Pancreas (tissue), 10 donors: ENCODE results near the gene RHBDL1. TPM values are rescaled to one million over a fixed set of nuclear protein-coding genes. Genes with fewer than 3 reads are reported as not detected.

Experiments
- ATAC-seq, 4 donors: fragments of 200-7000 bp; cut with Tn5 transposase; one replicate each; pipeline versions ENCODE4 v1.8.0 to v1.9.1; 2020; ENCODE audit warnings: mild to moderate bottlenecking in 4 of 4, moderate library complexity in 4 of 4
- DNase-seq, 6 donors: peaks; one replicate each; pipeline ENCODE4 v3.0.0-alpha.2; 2020
- FAIRE-seq: peaks from 2 replicates; lab custom pipeline; 2012; peaks lifted over from hg19 to GRCh38; lab: Jason Lieb, UNC
- H3K27ac ChIP-seq, 4 donors: fragments of 200-600 bp; sonication (generic); 1 replicate in 3 of 4; 2 replicates in 1 of 4; pipeline versions ENCODE4 v1.5.0 to v1.8.0; 2020
- H3K27me3 ChIP-seq, 4 donors: fragments of 200-600 bp; one replicate each; pipeline ENCODE4 v1.8.0; 2021
- H3K36me3 ChIP-seq, 3 donors: fragments of 200-600 bp; sonication (generic) in 1 of 3; one replicate each; pipeline versions ENCODE4 v1.5.0 to v1.8.0; 2020 to 2021
- H3K4me1 ChIP-seq, 3 donors: fragments of 200-600 bp; one replicate each; pipeline ENCODE4 v1.8.0; 2021
- H3K4me3 ChIP-seq, 4 donors: fragments of 200-600 bp; sonication (generic) in 2 of 4; one replicate each; pipeline versions ENCODE4 v1.5.0 to v1.8.0; 2020 to 2021
- H3K9me3 ChIP-seq, 4 donors: fragments of 200-600 bp; one replicate each; pipeline ENCODE4 v1.8.0; 2021
- WGBS, 2 donors: extraction: QIAGEN DNeasy Blood & Tissue Kit; methylation state at CpG; one replicate each; pipeline ENCODE4 v1.1.7; 2013; 5-methylcytosine and 5-hydroxymethylcytosine counted together
- intact Hi-C, 3 donors: fragments of 100-400 bp; cut with DNase I; formaldehyde crosslinking; loops; one replicate each; pipeline versions ENCODE4 v1.11.1 to v1.14.2; 2022
- polyA plus RNA-seq, 2 donors: library from polyadenylated mRNA; stranded (reverse); fragments of 200-250 nt; gene quantifications; one replicate each; pipeline ENCODE4 v1.2.3, GENCODE V29; 2013
- total RNA-seq, 6 donors: library from RNA; stranded (reverse); fragmentation: NEBNext Ultra II Directional in 4 of 6; extraction: Animal tissue kit (Norgen Biotek cat#: 25700) in 4 of 6; gene quantifications; one replicate each; pipeline versions ENCODE4 v1.2.1 to v1.2.4, GENCODE V29; 2021 to 2023
- TF ChIP-seq, protein P1 (sequence below), 4 donors: fragments of 200-600 bp; sonication (generic) in 3 of 4; IDR thresholded peaks; one replicate each; pipeline versions ENCODE4 v1.5.0 to v1.8.0; 2021; ENCODE audit warnings: antibody characterized with exemption in 4 of 4
- donor health status: healthy with polysubstance abuse.
- donor health status: DM: no; HTN: no; CAD: no; lungs with moderate emphysema.
- donor health status: DM: no; HTN: no; CAD: no.
- donor health status: control.
- donor health status: control.
- donor health status: Bipolar disorder and iron deficiency.
- donor health status: DM: yes; HTN: yes; CAD: no.
- donor health status: DM: no; HTN: no; CAD: no.
- donor health status: DM: no; HTN: no; CAD: no.
- donor health status: DM: yes; HTN: yes; CAD: no.

RHBDL1 gene
- total and polyA plus RNA-seq, 8 donors, result 0.28 to 5.1 (median 0.98) TPM

GRCh38 chr16:707062-707538, 31.6 kb downstream of the RHBDL1 start:
- DNase-seq, result no peak
- no peak overlapping the region for H3K27ac ChIP-seq
- intact Hi-C loops, result loop anchor here in 1 of 3 donors (10.0 kb wide), 1 partner anchor 78 kb away; the partner anchor contains the start of genes CHTF18 and RPUSD1

GRCh38 chr16:708019-708418, 32.5 kb downstream of the RHBDL1 start:
- intact Hi-C loops, result loop anchor here in 1 of 3 donors (10.0 kb wide), 1 partner anchor 77 kb away; the partner anchor contains the start of genes CHTF18 and RPUSD1
- peaks cover 0 to 31% (median 3%) of the 10 kb centered on the region in 4 donors for H3K27me3 ChIP-seq
- no peaks in the 10 kb centered on the region for H3K36me3 ChIP-seq
- DNase-seq, result no peak
- H3K4me1 ChIP-seq, result no peaks in the 10 kb centered on the region
- no peak overlapping the region for H3K27ac ChIP-seq
- ATAC-seq, result no peak
- no peak overlapping the region for H3K4me3 ChIP-seq
- 32 to 42% methylated on average over 3 of the region's 3 CpGs for WGBS, 2 donors
- TF ChIP-seq, protein P1, sequence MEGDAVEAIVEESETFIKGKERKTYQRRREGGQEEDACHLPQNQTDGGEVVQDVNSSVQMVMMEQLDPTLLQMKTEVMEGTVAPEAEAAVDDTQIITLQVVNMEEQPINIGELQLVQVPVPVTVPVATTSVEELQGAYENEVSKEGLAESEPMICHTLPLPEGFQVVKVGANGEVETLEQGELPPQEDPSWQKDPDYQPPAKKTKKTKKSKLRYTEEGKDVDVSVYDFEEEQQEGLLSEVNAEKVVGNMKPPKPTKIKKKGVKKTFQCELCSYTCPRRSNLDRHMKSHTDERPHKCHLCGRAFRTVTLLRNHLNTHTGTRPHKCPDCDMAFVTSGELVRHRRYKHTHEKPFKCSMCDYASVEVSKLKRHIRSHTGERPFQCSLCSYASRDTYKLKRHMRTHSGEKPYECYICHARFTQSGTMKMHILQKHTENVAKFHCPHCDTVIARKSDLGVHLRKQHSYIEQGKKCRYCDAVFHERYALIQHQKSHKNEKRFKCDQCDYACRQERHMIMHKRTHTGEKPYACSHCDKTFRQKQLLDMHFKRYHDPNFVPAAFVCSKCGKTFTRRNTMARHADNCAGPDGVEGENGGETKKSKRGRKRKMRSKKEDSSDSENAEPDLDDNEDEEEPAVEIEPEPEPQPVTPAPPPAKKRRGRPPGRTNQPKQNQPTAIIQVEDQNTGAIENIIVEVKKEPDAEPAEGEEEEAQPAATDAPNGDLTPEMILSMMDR (IDR thresholded peaks at IDR 0.05), result no peak
- no peak for FAIRE-seq
- no peaks in the 10 kb centered on the region for H3K9me3 ChIP-seq

More at GRCh38 chr16:707062-707538, 31.6 kb downstream of the RHBDL1 start:
- Histone ChIP-seq H3K4me1 (no peaks in the 10 kb centered on the region), H3K27me3 (peaks cover 0 to 35% (median 4%) of the 10 kb centered on the region in 4 donors), H3K4me3 (no peak overlapping the region), H3K36me3 (no peaks in the 10 kb centered on the region), H3K9me3 (no peaks in the 10 kb centered on the region)
- peak in 1 of 4 donors; percentile 6 for ATAC-seq
- TF ChIP-seq, protein P1 (IDR thresholded peaks at IDR 0.05), result no peak
- WGBS, 2 donors, result 31 to 34% methylated on average over 14 of the region's 14 CpGs
- FAIRE-seq, result no peak

DNA sequence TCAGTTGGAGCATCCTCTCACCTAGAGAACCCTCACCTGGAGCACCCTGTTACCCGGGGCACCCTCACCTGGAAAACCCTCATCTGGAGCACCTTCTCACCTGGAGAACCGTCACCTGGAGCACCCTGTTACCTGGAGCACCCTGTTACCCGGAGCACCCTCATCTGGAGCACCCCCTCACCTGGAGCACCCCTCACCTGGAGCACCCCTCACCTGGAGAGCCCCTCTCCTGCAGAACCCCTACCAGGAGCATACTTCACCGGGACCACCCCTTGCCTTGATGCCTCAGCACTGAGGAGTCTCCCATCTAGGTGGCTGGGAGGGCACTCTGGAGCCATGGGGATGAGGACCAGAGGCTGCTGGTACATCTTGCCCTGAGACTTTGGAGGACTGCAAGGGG, 33.5 kb downstream of the RHBDL1 start:
- no peak for FAIRE-seq
- Histone ChIP-seq H3K4me3 (no peak overlapping the region), H3K4me1 (no peaks in the 10 kb centered on the region), H3K27ac (no peak overlapping the region), H3K36me3 (no peaks in the 10 kb centered on the region), H3K27me3 (peaks cover 0 to 24% (median 3%) of the 10 kb centered on the region in 4 donors), H3K9me3 (no peaks in the 10 kb centered on the region)
- TF ChIP-seq, protein P1 (IDR thresholded peaks at IDR 0.05), result no peak
- DNase-seq, result no peak
- ATAC-seq, result no peak
- WGBS, 2 donors, result 47 to 72% methylated on average over 4 of the region's 4 CpGs
- intact Hi-C loops, result loop anchor here in 1 of 3 donors (10.0 kb wide), 1 partner anchor 76 kb away; the partner anchor contains the start of genes CHTF18 and RPUSD1

DNA sequence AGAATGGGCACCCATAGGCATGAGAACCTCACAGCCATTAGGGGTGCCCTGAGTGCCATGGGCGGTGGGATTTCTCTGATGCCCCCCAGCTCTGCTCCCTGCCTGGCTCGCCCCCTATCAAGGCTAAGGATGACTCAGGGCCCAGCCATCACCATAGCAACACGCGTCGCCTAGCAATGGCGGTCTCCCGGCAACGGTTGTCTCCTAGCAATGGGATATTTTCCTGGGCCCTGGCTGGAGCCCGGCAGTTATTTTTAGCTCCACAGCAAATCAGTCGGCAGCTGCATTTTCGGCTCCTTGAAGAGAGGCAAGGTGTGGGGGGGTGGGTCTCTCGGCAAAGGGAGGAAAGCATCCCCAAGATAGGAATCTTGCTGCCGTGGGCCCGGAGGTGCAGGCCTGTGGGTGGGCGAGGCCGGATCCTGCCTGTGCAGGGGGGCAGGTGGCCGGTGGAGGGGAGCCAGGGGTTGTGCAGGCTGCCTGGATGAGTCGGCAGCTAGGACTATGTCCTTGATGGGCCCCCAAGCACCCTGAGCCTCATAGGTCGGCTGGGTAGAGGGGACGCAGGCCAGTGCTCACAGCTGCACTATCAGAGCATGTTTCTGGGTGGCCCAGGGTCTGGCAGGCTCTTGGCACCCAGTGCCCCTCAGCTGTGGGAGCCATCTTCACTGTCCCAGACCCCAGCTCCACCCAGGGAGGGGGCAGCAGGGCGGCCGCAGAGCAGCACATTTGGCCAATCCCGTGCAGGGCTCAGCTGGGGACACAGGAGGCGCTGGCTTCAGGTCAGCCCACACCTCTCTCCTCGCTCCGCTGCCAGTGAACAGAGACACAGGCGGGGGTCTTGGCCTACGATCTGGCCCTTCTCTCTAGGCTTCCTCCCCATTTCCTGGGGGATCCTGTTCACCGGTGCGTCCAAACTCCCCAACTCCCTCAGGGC, 34.4 kb downstream of the RHBDL1 start:
- TF ChIP-seq, protein P1 (IDR thresholded peaks at IDR 0.05), result no peak
- intact Hi-C loops, result loop anchor here in 2 of 3 donors (5.0 to 10.0 kb wide), 3 partner anchors 75 to 347 kb away; partner anchors contain the start of genes CHTF18 (in 1 of the 2) and RPUSD1 (in 1 of the 2)
- Histone ChIP-seq H3K36me3 (no peaks in the 10 kb centered on the region), H3K9me3 (no peaks in the 10 kb centered on the region), H3K4me3 (no peak overlapping the region), H3K27ac (no peak overlapping the region), H3K27me3 (peaks cover 0 to 19% (median under 1%) of the 10 kb centered on the region in 4 donors), H3K4me1 (peaks cover 0 to 4% (median 0%) of the 10 kb centered on the region in 3 donors)
- peak in 1 of 6 donors; percentile 50 for DNase-seq
- FAIRE-seq, result no peak
- ATAC-seq, result peak in 3 of 4 donors; percentile 3 to 45 (median 28)
- 17 to 24% methylated on average over 30 of the region's 30 CpGs for WGBS, 2 donors
